HepG2 (cell line): Measurements from ENCODE around the gene PAN2. TPM values are rescaled to one million over a fixed set of nuclear protein-coding genes. Genes with fewer than 3 reads are reported as not detected.

Experiments
- ARHGAP35 ChIP-seq: sonication (generic); formaldehyde crosslinking; IDR thresholded peaks from 2 replicates; pipeline ENCODE4 v1.9.0; 2022; ENCODE audit warnings: mild to moderate bottlenecking, inconsistent platforms, moderate library complexity, missing genetic modification reagents, borderline replicate concordance
- CEBPB ChIP-seq: IDR thresholded peaks from 2 replicates; pipeline ENCODE4 v1.6.1; 2011; ENCODE audit warnings: low read depth, low read length, improper control_type of control experiment, borderline replicate concordance
- CENPT ChIP-seq: sonication (generic); formaldehyde crosslinking; IDR thresholded peaks from 2 replicates; pipeline ENCODE4 v1.8.0; 2022; ENCODE audit warnings: low read depth, mild to moderate bottlenecking, moderate library complexity, missing genetic modification reagents
- DMAP1 ChIP-seq: IDR thresholded peaks from 2 replicates; pipeline ENCODE4 v1.6.1; 2016
- E2F1 ChIP-seq: sonication (generic); formaldehyde crosslinking; IDR thresholded peaks from 2 replicates; pipeline ENCODE4 v1.5.0; 2020; ENCODE audit warnings: missing genetic modification reagents
- EP300 ChIP-seq, 3 experiments: sonication (generic) in 1 of 3; formaldehyde crosslinking in 1 of 3; IDR thresholded peaks; 2 replicates each; pipeline versions ENCODE4 v1.5.1 to v1.6.1; 2011 to 2020; ENCODE audit warnings: low read depth in 2 of 3, low read length in 2 of 3, borderline replicate concordance in 1 of 3, improper control_type of control experiment in 1 of 3, mild to moderate bottlenecking in 1 of 3, missing genetic modification reagents in 1 of 3, moderate library complexity in 1 of 3
- HBP1 ChIP-seq: IDR thresholded peaks from 2 replicates; pipeline ENCODE4 v1.6.1; 2016; ENCODE audit warnings: low read depth, control low read depth
- KAT2B ChIP-seq: fragments of 150-350 bp; IDR thresholded peaks from 2 replicates; pipeline ENCODE4 v1.6.1; 2014; ENCODE audit warnings: low read depth, low read length, borderline replicate concordance
- MAF1 ChIP-seq: sonication (generic); formaldehyde crosslinking; IDR thresholded peaks from 2 replicates; pipeline ENCODE4 v1.5.0; 2020; ENCODE audit warnings: missing genetic modification reagents, borderline replicate concordance
- NKX3-1 ChIP-seq: sonication (generic); formaldehyde crosslinking; IDR thresholded peaks from 2 replicates; pipeline ENCODE4 v1.5.0; 2020; ENCODE audit warnings: missing genetic modification reagents
- NPAS2 ChIP-seq: sonication (generic); formaldehyde crosslinking; IDR thresholded peaks from 2 replicates; pipeline ENCODE4 v1.8.0; 2022; ENCODE audit warnings: mild to moderate bottlenecking, missing genetic modification reagents, borderline replicate concordance
- NR2F2 ChIP-seq: IDR thresholded peaks from 2 replicates; pipeline ENCODE4 v1.6.1; 2012; ENCODE audit warnings: low read depth, inconsistent platforms, borderline replicate concordance
- PTBP1 ChIP-seq: fragments of 200-400 bp; formaldehyde crosslinking; IDR thresholded peaks from 2 replicates; pipeline ENCODE4 v1.6.1; 2018; ENCODE audit warnings: low read length, low read depth; ENCODE audit not compliant: poor library complexity, severe bottlenecking
- RFXANK ChIP-seq: IDR thresholded peaks from 2 replicates; pipeline ENCODE4 v1.6.1; 2016
- SNAI1 ChIP-seq: sonication (generic); formaldehyde crosslinking; IDR thresholded peaks from 2 replicates; pipeline ENCODE4 v1.5.0; 2020; ENCODE audit warnings: mild to moderate bottlenecking, missing genetic modification reagents, borderline replicate concordance
- STAG1 ChIP-seq: sonication (generic); formaldehyde crosslinking; IDR thresholded peaks from 2 replicates; pipeline ENCODE4 v1.4.0; 2020; ENCODE audit warnings: missing genetic modification reagents
- TCF12 ChIP-seq, 2 experiments: fragments of 450-650 bp in 1 of 2; sonication (generic) in 1 of 2; formaldehyde crosslinking in 1 of 2; IDR thresholded peaks; 2 replicates each; pipeline versions ENCODE4 v1.6.1 to v1.8.0; 2017 to 2022; ENCODE audit warnings: antibody characterized with exemption in 1 of 2, mild to moderate bottlenecking in 1 of 2, missing genetic modification reagents in 1 of 2, moderate library complexity in 1 of 2
- ZBTB25 ChIP-seq: IDR thresholded peaks from 2 replicates; pipeline ENCODE4 v1.6.1; 2018; ENCODE audit warnings: missing genetic modification reagents
- ZNF124 ChIP-seq: sonication (generic); formaldehyde crosslinking; IDR thresholded peaks from 2 replicates; pipeline ENCODE4 v1.4.0; 2020; ENCODE audit warnings: missing genetic modification reagents
- ZNF496 ChIP-seq: sonication (generic); formaldehyde crosslinking; IDR thresholded peaks from 2 replicates; pipeline ENCODE4 v1.8.1; 2023; ENCODE audit warnings: mild to moderate bottlenecking, moderate library complexity, missing genetic modification reagents; ENCODE audit not compliant: insufficient replicate concordance
- ZNF574 ChIP-seq: sonication (generic); formaldehyde crosslinking; IDR thresholded peaks from 2 replicates; pipeline ENCODE4 v1.4.0; 2020; ENCODE audit warnings: missing genetic modification reagents
- ZSCAN29 ChIP-seq: sonication (generic); formaldehyde crosslinking; conservative IDR thresholded peaks from 2 replicates; pipeline ENCODE4 v1.4.0; 2020; ENCODE audit warnings: mild to moderate bottlenecking, missing genetic modification reagents
- polyA plus RNA-seq, 8 experiments: library from polyadenylated mRNA; depleted of rRNA in 3 of 8; stranded (reverse) in 7 of 8; unstranded in 1 of 8; fragments of >200 nt; fragmentation: Illumina TruSeq in 4 of 8; extraction: Trizol in 4 of 8; gene quantifications; 2 replicates each; pipeline versions ENCODE4 v1.2.1 to v1.2.3, GENCODE V29; 2011 to 2016; ENCODE audit warnings: low read depth in 4 of 8, missing spikeins in 1 of 8, mixed read lengths in 1 of 8; ENCODE audit not compliant: insufficient read depth in 1 of 8
- total RNA-seq, 5 experiments: library from RNA; depleted of rRNA; stranded (reverse); fragments of >200 nt; fragmentation: Illumina TruSeq; extraction: Trizol; gene quantifications; 2 replicates each; pipeline ENCODE4 v1.2.3, GENCODE V29; 2016; ENCODE audit warnings: low read depth in 1 of 5

PAN2 gene
- total and polyA plus RNA-seq, 2 of the 13 experiments (the other 11 are each of a cell fraction or from before 2014, with no cell fraction given), result 27.2 to 61.1 TPM

- TF ChIP-seq ZNF496 (CRISPR knock-in tag) (no peak), EP300 (IDR thresholded peaks at IDR 0.05; ENCODE audit: low read depth in 2 of 2, low read length in 2 of 2) (peak; percentile 11 to 65; a peak in 2 of 4 replicates), EP300 (CRISPR knock-in tag; IDR thresholded peaks at IDR 0.05; ENCODE audit: borderline replicate concordance) (no peak; the same call in 1 of the 2 replicates), ARHGAP35 (0 out of 2 replicates have a peak, but pooled peaks have one; percentile 39), MAF1 (peak; percentile 92; the same call in 1 of the 2 replicates), E2F1 (CRISPR knock-in tag) (peak; percentile 86; the same call in 1 of the 2 replicates), NR2F2 (no peak), HBP1 (CRISPR knock-in tag) (peak; percentile 42; the same call in 1 of the 2 replicates), ZNF124 (CRISPR knock-in tag) (no peak; the same call in 1 of the 2 replicates), NKX3-1 (CRISPR knock-in tag) (peak; percentile 56; the same call in 1 of the 2 replicates), NPAS2 (CRISPR knock-in tag) (no peak), ZBTB25 (CRISPR knock-in tag) (no peak), PTBP1 (no peak), TCF12 (IDR thresholded peaks at IDR 0.05) (no peak), TCF12 (CRISPR knock-in tag; IDR thresholded peaks at IDR 0.05) (no peak), CEBPB (no peak), ZNF574 (peak; percentile 54; the same call in 1 of the 2 replicates), ZSCAN29 (CRISPR knock-in tag) (no peak; the same call in 1 of the 2 replicates), STAG1 (CRISPR knock-in tag) (no peak), RFXANK (CRISPR knock-in tag) (no peak), KAT2B (no peak), SNAI1 (CRISPR knock-in tag) (no peak), CENPT (no peak), DMAP1 (CRISPR knock-in tag) (peak; percentile 56; the same call in 1 of the 2 replicates)
Measured at GRCh38 chr12:56359851-56360767, 26.3 kb upstream of the PAN2 start, which contains the start of gene STAT2 (continued).
